Heart left ventricle (tissue), 16 donors: ENCODE data around the gene VWA3B. TPM values are rescaled to one million over a fixed set of nuclear protein-coding genes. Genes with fewer than 3 reads are reported as not detected.

ENCODE experiments used
- ATAC-seq, 4 donors: fragments of 200-7000 bp; cut with Tn5 transposase; one replicate each; pipeline ENCODE4 v1.9.1; 2020 to 2022; ENCODE audit warnings: moderate library complexity in 4 of 4, mild to moderate bottlenecking in 3 of 4, moderate number of reproducible peaks in 1 of 4
- DNase-seq, 5 donors: peaks; one replicate each; pipeline ENCODE4 v3.0.0-alpha.2; 2020
- H3K27ac ChIP-seq, 12 donors: fragments of 200-600 bp; sonication (generic) in 4 of 12; one replicate each; pipeline versions ENCODE4 v1.5.0 to v1.8.0; 2016 to 2022; ENCODE audit warnings: mild to moderate bottlenecking in 2 of 12
- H3K27me3 ChIP-seq, 9 donors: fragments of 200-600 bp; sonication (generic) in 2 of 9; one replicate each; pipeline versions ENCODE4 v1.5.1 to v1.8.0; 2016 to 2022; ENCODE audit warnings: mild to moderate bottlenecking in 3 of 9
- H3K36me3 ChIP-seq, 9 donors: fragments of 200-600 bp; sonication (generic) in 2 of 9; one replicate each; pipeline versions ENCODE4 v1.5.0 to v1.8.0; 2018 to 2022; ENCODE audit warnings: mild to moderate bottlenecking in 2 of 9
- H3K4me1 ChIP-seq, 12 donors: fragments of 200-600 bp; sonication (generic) in 4 of 12; one replicate each; pipeline versions ENCODE4 v1.5.0 to v1.8.0; 2016 to 2022; ENCODE audit warnings: mild to moderate bottlenecking in 3 of 12
- H3K4me3 ChIP-seq, 12 donors: fragments of 200-600 bp; sonication (generic) in 4 of 12; one replicate each; pipeline versions ENCODE4 v1.5.0 to v1.8.0; 2017 to 2022; ENCODE audit warnings: mild to moderate bottlenecking in 9 of 12, moderate library complexity in 4 of 12
- H3K9me3 ChIP-seq, 12 donors: fragments of 200-600 bp; sonication (generic) in 4 of 12; one replicate each; pipeline versions ENCODE4 v1.5.0 to v1.8.0; 2016 to 2022; ENCODE audit warnings: mild to moderate bottlenecking in 1 of 12
- CTCF ChIP-seq, 12 donors: fragments of 200-600 bp; sonication (generic) in 4 of 12; IDR thresholded peaks; one replicate each; pipeline versions ENCODE4 v1.5.0 to v1.8.0; 2018 to 2022; ENCODE audit warnings: antibody characterized with exemption in 12 of 12, mild to moderate bottlenecking in 5 of 12
- POLR2A ChIP-seq, 2 donors: fragments of 450-650 bp; IDR thresholded peaks; one replicate each; pipeline ENCODE4 v1.6.1; 2017; ENCODE audit warnings: antibody characterized with exemption in 2 of 2, mild to moderate bottlenecking in 2 of 2, moderate library complexity in 2 of 2
- whole genome bisulfite sequencing, 4 donors: extraction: QIAGEN DNeasy Blood & Tissue Kit in 2 of 4; methylation state at CpG; one replicate each; pipeline versions ENCODE4 v1.1.5 to v1.1.7; 2013 to 2018; 5-methylcytosine and 5-hydroxymethylcytosine counted together
- intact Hi-C, 10 donors: fragments of 100-400 bp; cut with DNase I; formaldehyde crosslinking; loops; one replicate each; pipeline versions ENCODE4 v1.11.1 to v1.14.2; 2022
- polyA plus RNA-seq, 2 donors: library from polyadenylated mRNA; stranded (reverse); fragments of 200-250 nt; gene quantifications; one replicate each; pipeline ENCODE4 v1.2.3, GENCODE V29; 2013
- total RNA-seq, 9 donors: library from RNA; depleted of rRNA in 2 of 9; stranded (reverse); fragments of >200 nt in 2 of 9; fragmentation: NEBNext Ultra II Directional in 3 of 9; extraction: Animal tissue kit (Norgen Biotek cat#: 25700) in 3 of 9; gene quantifications; one replicate each; pipeline versions ENCODE4 v1.1.0 to v1.2.4, GENCODE V29; 2016 to 2023
- donor health status: ischemic (EF 13 %, LVEDD 7.1; RV severe dilation, severe dysfunction).
- donor health status: healthy with polysubstance abuse.
- donor health status: DM: no; HTN: yes; CAD: no.
- donor health status: DM: no; HTN: no; CAD: no.
- donor health status: ischemic (EF 25% LVEDD 6.9; RV normal size, moderate dysfunction).
- donor health status: ischemic (EF 25% LVEDD 5.7; RV mildly dilated, moderate dysfunction).
- donor health status: healthy.
- donor health status: DM: yes; HTN: yes; CAD: no.
- donor health status: ischemic (EF 35%, LVEDD 5.7; RV mildly dilated, moderate dysfunction).
- donor health status: nonischemic (EF 11% LVEDD 7.7; RV severe dilation, severe dysfunction).
- donor health status: DM: yes; HTN: yes; CAD: no.
- donor health status: PGD.
- donor health status: ischemic (EF 29% LVEDD 5.4; RV normal size, mild dysfunction).
- donor health status: nonischemic (EF 23%, LVEDD 6.1; RV moderate dilation, normal function).

The VWA3B gene
- total and polyA plus RNA-seq, 11 donors = 0.11 to 0.61 (median 0.24) TPM; not detected in 1

GRCh38 chr2:98050070-98050469 lies 36.9 kb upstream of the VWA3B start:
- TF ChIP-seq CTCF (IDR thresholded peaks at IDR 0.05) = no peak
- no peak for TF ChIP-seq POLR2A (IDR thresholded peaks at IDR 0.05)
- H3K27ac ChIP-seq = no peak overlapping the region
- no peaks in the 10 kb centered on the region for H3K36me3 ChIP-seq
- peaks cover 0 to 5% (median 0%) of the 10 kb centered on the region in 9 donors for H3K27me3 ChIP-seq
- no peak overlapping the region for H3K4me3 ChIP-seq
- intact Hi-C loops = no loop called here
- no peaks in the 10 kb centered on the region for H3K4me1 ChIP-seq
- DNase-seq = no peak
- peaks cover 0 to 3% (median 0%) of the 10 kb centered on the region in 12 donors for H3K9me3 ChIP-seq
- no peak for ATAC-seq
- whole genome bisulfite sequencing, 4 donors = 82 to 91% (median 85%) methylated on average over 2 of the region's 2 CpGs

- DNase-seq (no peak), ATAC-seq (no peak)
- H3K4me1 ChIP-seq = no peaks in the 10 kb centered on the region
- H3K27me3 ChIP-seq = peaks cover 0 to 7% (median 0%) of the 10 kb centered on the region in 9 donors
- no peak for TF ChIP-seq POLR2A (IDR thresholded peaks at IDR 0.05)
- TF ChIP-seq CTCF (IDR thresholded peaks at IDR 0.05) = no peak
- H3K36me3 ChIP-seq = no peaks in the 10 kb centered on the region
- WGBS, 4 donors = 89 to 92% (median 91%) methylated on average over 14 of the region's 14 CpGs
- no peak overlapping the region for H3K4me3 ChIP-seq
- H3K27ac ChIP-seq = no peak overlapping the region
- intact Hi-C loops = no loop called here
- no peaks in the 10 kb centered on the region for H3K9me3 ChIP-seq
Measured at GRCh38 chr2:98058191-98058975, 28.6 kb upstream of the VWA3B start.

GRCh38 chr2:98060277-98060676 lies 26.7 kb upstream of the VWA3B start:
- ATAC-seq = no peak
- no peak for DNase-seq
- Histone ChIP-seq H3K4me1 (no peaks in the 10 kb centered on the region), H3K27ac (no peak overlapping the region), H3K4me3 (no peak overlapping the region), H3K27me3 (peaks cover 0 to 7% (median 0%) of the 10 kb centered on the region in 9 donors), H3K36me3 (no peaks in the 10 kb centered on the region), H3K9me3 (no peaks in the 10 kb centered on the region)
- 88 to 95% (median 90%) methylated on average over 6 of the region's 6 CpGs for WGBS, 4 donors
- intact Hi-C loops = no loop called here
- no peak for TF ChIP-seq POLR2A (IDR thresholded peaks at IDR 0.05)
- TF ChIP-seq CTCF (IDR thresholded peaks at IDR 0.05) = no peak

- WGBS, 4 donors = 73 to 80% (median 76%) methylated on average over 4 of the region's 4 CpGs
- Histone ChIP-seq H3K27me3 (peaks cover 0 to 7% (median 0%) of the 10 kb centered on the region in 9 donors), H3K4me3 (no peak overlapping the region), H3K36me3 (no peaks in the 10 kb centered on the region), H3K4me1 (no peaks in the 10 kb centered on the region), H3K27ac (no peak overlapping the region), H3K9me3 (no peaks in the 10 kb centered on the region)
- ATAC-seq = no peak
- TF ChIP-seq CTCF (IDR thresholded peaks at IDR 0.05) (no peak), POLR2A (IDR thresholded peaks at IDR 0.05) (no peak)
- DNase-seq = no peak
- intact Hi-C loops = no loop called here
Measured at GRCh38 chr2:98063291-98063854, 23.6 kb upstream of the VWA3B start.
